ENCODE results near the gene LHX4. TPM values are rescaled to one million over a fixed set of nuclear protein-coding genes. Genes with fewer than 3 reads are reported as not detected.

Gene LHX4
- total and polyA plus RNA-seq, 4 donors, result under 0.01 to 0.19 (median 0.05) TPM

DNA sequence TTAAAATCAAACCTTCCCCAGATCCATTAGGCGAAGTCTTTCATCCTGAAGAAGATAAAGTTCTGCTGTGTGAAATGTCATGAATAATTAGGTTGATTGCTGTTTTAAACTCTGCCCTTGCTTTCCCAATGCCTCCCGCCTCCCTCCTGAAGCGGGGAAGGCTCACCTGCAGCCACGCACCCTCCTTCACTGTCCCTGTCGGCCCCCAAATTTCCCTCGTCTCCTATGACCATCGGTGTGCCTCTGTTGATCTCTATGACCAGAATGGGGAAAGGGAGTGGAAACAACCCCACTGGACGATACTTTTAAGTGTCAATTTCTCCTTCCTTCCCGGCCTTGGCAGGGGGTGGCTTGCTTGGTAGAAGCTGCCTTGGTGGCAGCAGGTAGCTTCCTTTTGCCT lies 35.1 kb downstream of the LHX4 start:
- Histone ChIP-seq H3K27ac (ENCODE audit: low read depth in 1 of 2, low read length in 2 of 2) (no peak overlapping the region), H3K36me3 (ENCODE audit: control insufficient read depth in 4 of 4, insufficient read depth in 3 of 4, low read depth in 1 of 4, low read length in 3 of 4) (no peaks in the 10 kb centered on the region), H3K4me1 (ENCODE audit: control insufficient read depth in 4 of 4, insufficient read depth in 4 of 4, low read length in 3 of 4) (no peaks in the 10 kb centered on the region), H3K27me3 (ENCODE audit: control insufficient read depth in 4 of 4, insufficient read depth in 4 of 4, low read length in 3 of 4) (no peaks in the 10 kb centered on the region), H3K4me3 (ENCODE audit: low read depth in 1 of 3, low read length in 3 of 3) (no peak overlapping the region), H3K9ac (ENCODE audit: low read depth in 1 of 2, low read length in 2 of 2) (no peak overlapping the region), H3K9me3 (ENCODE audit: control insufficient read depth in 4 of 4, low read length in 3 of 4) (no peaks in the 10 kb centered on the region)
- 81% methylated on average over 9 of the region's 9 CpGs for WGBS
- TF ChIP-seq NR2F2 (IDR thresholded peaks at IDR 0.05) (no peak), YY1 (IDR thresholded peaks at IDR 0.05) (no peak), TAF1 (conservative IDR thresholded peaks at IDR 0.05) (no peak), HNF4G (IDR thresholded peaks at IDR 0.05) (no peak), HNF4A (conservative IDR thresholded peaks at IDR 0.05) (no peak), GABPA (IDR thresholded peaks at IDR 0.05 in 1 of 2, conservative IDR thresholded peaks at IDR 0.05 in 1 of 2) (no peak), SP1 (IDR thresholded peaks at IDR 0.05) (no peak), RAD21 (IDR thresholded peaks at IDR 0.05) (no peak), FOXA1 (IDR thresholded peaks at IDR 0.05) (no peak)
- TF ChIP-seq, protein P1, sequence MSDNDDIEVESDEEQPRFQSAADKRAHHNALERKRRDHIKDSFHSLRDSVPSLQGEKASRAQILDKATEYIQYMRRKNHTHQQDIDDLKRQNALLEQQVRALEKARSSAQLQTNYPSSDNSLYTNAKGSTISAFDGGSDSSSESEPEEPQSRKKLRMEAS (IDR thresholded peaks at IDR 0.05), result no peak
- TF ChIP-seq, protein P2, sequence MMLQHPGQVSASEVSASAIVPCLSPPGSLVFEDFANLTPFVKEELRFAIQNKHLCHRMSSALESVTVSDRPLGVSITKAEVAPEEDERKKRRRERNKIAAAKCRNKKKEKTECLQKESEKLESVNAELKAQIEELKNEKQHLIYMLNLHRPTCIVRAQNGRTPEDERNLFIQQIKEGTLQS (IDR thresholded peaks at IDR 0.05), result no peak
- TF ChIP-seq, protein P3, sequence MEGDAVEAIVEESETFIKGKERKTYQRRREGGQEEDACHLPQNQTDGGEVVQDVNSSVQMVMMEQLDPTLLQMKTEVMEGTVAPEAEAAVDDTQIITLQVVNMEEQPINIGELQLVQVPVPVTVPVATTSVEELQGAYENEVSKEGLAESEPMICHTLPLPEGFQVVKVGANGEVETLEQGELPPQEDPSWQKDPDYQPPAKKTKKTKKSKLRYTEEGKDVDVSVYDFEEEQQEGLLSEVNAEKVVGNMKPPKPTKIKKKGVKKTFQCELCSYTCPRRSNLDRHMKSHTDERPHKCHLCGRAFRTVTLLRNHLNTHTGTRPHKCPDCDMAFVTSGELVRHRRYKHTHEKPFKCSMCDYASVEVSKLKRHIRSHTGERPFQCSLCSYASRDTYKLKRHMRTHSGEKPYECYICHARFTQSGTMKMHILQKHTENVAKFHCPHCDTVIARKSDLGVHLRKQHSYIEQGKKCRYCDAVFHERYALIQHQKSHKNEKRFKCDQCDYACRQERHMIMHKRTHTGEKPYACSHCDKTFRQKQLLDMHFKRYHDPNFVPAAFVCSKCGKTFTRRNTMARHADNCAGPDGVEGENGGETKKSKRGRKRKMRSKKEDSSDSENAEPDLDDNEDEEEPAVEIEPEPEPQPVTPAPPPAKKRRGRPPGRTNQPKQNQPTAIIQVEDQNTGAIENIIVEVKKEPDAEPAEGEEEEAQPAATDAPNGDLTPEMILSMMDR (IDR thresholded peaks at IDR 0.05; ENCODE audit: low read depth, low read length, missing input control), result no peak
- DNase-seq (ENCODE audit: low spot score), result no peak

DNA sequence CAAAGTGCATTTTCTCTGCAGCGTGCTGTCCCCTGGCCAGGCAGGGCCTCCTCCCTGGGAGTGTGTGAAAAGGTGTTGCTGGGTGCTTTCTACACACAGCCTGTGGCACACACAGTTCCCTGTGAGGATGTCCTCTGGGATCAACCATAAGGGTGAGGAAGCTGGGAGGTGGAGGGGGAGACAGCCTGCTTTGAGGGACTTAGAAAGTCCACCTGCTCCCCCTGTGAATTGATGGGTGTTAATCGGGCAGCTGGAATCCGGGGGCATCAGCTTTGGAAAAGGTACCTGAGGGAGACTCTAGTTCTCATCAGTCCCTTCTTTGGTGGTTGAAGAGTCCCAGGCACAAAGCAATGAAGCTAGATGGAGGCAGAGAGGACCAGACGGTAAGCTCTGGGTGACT lies 35.8 kb downstream of the LHX4 start:
- Histone ChIP-seq H3K9me3 (ENCODE audit: control insufficient read depth in 4 of 4, low read length in 3 of 4) (no peaks in the 10 kb centered on the region), H3K27ac (ENCODE audit: low read depth in 1 of 2, low read length in 2 of 2) (no peak overlapping the region), H3K9ac (ENCODE audit: low read depth in 1 of 2, low read length in 2 of 2) (no peak overlapping the region), H3K4me1 (ENCODE audit: control insufficient read depth in 4 of 4, insufficient read depth in 4 of 4, low read length in 3 of 4) (peaks cover 0 to 3% (median 1%) of the 10 kb centered on the region in 4 donors), H3K4me3 (ENCODE audit: low read depth in 1 of 3, low read length in 3 of 3) (no peak overlapping the region), H3K36me3 (ENCODE audit: control insufficient read depth in 4 of 4, insufficient read depth in 3 of 4, low read depth in 1 of 4, low read length in 3 of 4) (no peaks in the 10 kb centered on the region), H3K27me3 (ENCODE audit: control insufficient read depth in 4 of 4, insufficient read depth in 4 of 4, low read length in 3 of 4) (no peaks in the 10 kb centered on the region)
- DNase-seq (ENCODE audit: low spot score), result no peak
- no peak for TF ChIP-seq YY1 (IDR thresholded peaks at IDR 0.05)
- TF ChIP-seq TAF1 (conservative IDR thresholded peaks at IDR 0.05), result no peak
- no peak for TF ChIP-seq RXRA (IDR thresholded peaks at IDR 0.05)
- no peak for TF ChIP-seq RAD21 (IDR thresholded peaks at IDR 0.05)
- TF ChIP-seq GABPA (IDR thresholded peaks at IDR 0.05 in 1 of 2, conservative IDR thresholded peaks at IDR 0.05 in 1 of 2), result no peak
- TF ChIP-seq, protein P2 (IDR thresholded peaks at IDR 0.05), result no peak
- TF ChIP-seq, protein P4, sequence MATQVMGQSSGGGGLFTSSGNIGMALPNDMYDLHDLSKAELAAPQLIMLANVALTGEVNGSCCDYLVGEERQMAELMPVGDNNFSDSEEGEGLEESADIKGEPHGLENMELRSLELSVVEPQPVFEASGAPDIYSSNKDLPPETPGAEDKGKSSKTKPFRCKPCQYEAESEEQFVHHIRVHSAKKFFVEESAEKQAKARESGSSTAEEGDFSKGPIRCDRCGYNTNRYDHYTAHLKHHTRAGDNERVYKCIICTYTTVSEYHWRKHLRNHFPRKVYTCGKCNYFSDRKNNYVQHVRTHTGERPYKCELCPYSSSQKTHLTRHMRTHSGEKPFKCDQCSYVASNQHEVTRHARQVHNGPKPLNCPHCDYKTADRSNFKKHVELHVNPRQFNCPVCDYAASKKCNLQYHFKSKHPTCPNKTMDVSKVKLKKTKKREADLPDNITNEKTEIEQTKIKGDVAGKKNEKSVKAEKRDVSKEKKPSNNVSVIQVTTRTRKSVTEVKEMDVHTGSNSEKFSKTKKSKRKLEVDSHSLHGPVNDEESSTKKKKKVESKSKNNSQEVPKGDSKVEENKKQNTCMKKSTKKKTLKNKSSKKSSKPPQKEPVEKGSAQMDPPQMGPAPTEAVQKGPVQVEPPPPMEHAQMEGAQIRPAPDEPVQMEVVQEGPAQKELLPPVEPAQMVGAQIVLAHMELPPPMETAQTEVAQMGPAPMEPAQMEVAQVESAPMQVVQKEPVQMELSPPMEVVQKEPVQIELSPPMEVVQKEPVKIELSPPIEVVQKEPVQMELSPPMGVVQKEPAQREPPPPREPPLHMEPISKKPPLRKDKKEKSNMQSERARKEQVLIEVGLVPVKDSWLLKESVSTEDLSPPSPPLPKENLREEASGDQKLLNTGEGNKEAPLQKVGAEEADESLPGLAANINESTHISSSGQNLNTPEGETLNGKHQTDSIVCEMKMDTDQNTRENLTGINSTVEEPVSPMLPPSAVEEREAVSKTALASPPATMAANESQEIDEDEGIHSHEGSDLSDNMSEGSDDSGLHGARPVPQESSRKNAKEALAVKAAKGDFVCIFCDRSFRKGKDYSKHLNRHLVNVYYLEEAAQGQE (IDR thresholded peaks at IDR 0.05), result no peak
- TF ChIP-seq, protein P3 (IDR thresholded peaks at IDR 0.05; ENCODE audit: low read depth, low read length, missing input control), result no peak
- 85% methylated on average over 4 of the region's 4 CpGs for WGBS

Measured in liver (tissue), 9 donors.